OCI-LY1 (cell line): Measurements from ENCODE around the gene PARD6B.

Experiments used
- H2AFZ ChIP-seq: fragments of 200-600 bp; sonication (generic), shearing (Covaris generic); 2 replicates; pipeline ENCODE4 v1.6.0; 2014; ENCODE audit warnings: antibody characterized with exemption, mild to moderate bottlenecking, low read length
- H3F3A ChIP-seq: fragments of 200-600 bp; sonication (generic), shearing (Covaris generic); 2 replicates; pipeline ENCODE4 v1.6.0; 2014; ENCODE audit warnings: mild to moderate bottlenecking, antibody characterized with exemption, low read length, moderate library complexity; ENCODE audit not compliant: insufficient read depth
- H3K27ac ChIP-seq: fragments of 200-600 bp; sonication (generic); 2 replicates; pipeline ENCODE4 v1.5.1; 2014; ENCODE audit warnings: low read length, mixed run types, mild to moderate bottlenecking, low read depth; ENCODE audit not compliant: poor library complexity, severe bottlenecking
- H3K27me3 ChIP-seq: fragments of 200-600 bp; sonication (generic); 2 replicates; pipeline ENCODE4 v1.6.0; 2014; ENCODE audit warnings: antibody characterized with exemption, mild to moderate bottlenecking, low read length, moderate library complexity; ENCODE audit not compliant: insufficient read depth
- H3K36me3 ChIP-seq: fragments of 200-600 bp; sonication (generic); 2 replicates; pipeline ENCODE4 v1.6.1; 2014; ENCODE audit warnings: mild to moderate bottlenecking, antibody characterized with exemption, low read length, moderate library complexity, mixed read lengths; ENCODE audit not compliant: insufficient read depth
- H3K4me1 ChIP-seq: fragments of 200-600 bp; sonication (generic); 2 replicates; pipeline ENCODE4 v1.5.1; 2014; ENCODE audit warnings: mild to moderate bottlenecking, low read length, moderate library complexity; ENCODE audit not compliant: insufficient read depth, severe bottlenecking
- H3K4me2 ChIP-seq: fragments of 200-600 bp; sonication (generic), shearing (Covaris generic); 2 replicates; pipeline ENCODE4 v1.6.1; 2014; ENCODE audit warnings: low read length
- H3K4me3 ChIP-seq: fragments of 200-600 bp; sonication (generic); 2 replicates; pipeline ENCODE4 v1.5.1; 2014; ENCODE audit warnings: low read length, low read depth, mild to moderate bottlenecking, mixed read lengths; ENCODE audit not compliant: poor library complexity, severe bottlenecking
- H3K79me2 ChIP-seq: fragments of 200-600 bp; shearing (Covaris generic); 2 replicates; pipeline ENCODE4 v1.6.1; 2016; ENCODE audit warnings: mixed run types, low read length, mixed read lengths; ENCODE audit not compliant: insufficient read depth
- H3K9ac ChIP-seq: fragments of 200-600 bp; sonication (generic), shearing (Covaris generic); 2 replicates; pipeline ENCODE4 v1.6.1; 2014; ENCODE audit warnings: mild to moderate bottlenecking, low read length, mixed read lengths
- H3K9me2 ChIP-seq: fragments of 200-600 bp; sonication (generic), shearing (Covaris generic); 2 replicates; pipeline ENCODE4 v1.6.1; 2014; ENCODE audit warnings: low read depth, mild to moderate bottlenecking, low read length, mixed read lengths
- H3K9me3 ChIP-seq: fragments of 200-600 bp; shearing (Covaris generic); 2 replicates; pipeline ENCODE4 v1.6.1; 2014; ENCODE audit warnings: low read length, mixed read lengths
- H4K20me1 ChIP-seq: fragments of 200-600 bp; sonication (generic), shearing (Covaris generic); 2 replicates; pipeline ENCODE4 v1.6.0; 2016; ENCODE audit warnings: mild to moderate bottlenecking, low read length; ENCODE audit not compliant: insufficient read depth
- EZH2 ChIP-seq: fragments of 200-600 bp; sonication (generic), shearing (Covaris generic); IDR thresholded peaks from 2 replicates; pipeline ENCODE4 v1.8.0; 2017; ENCODE audit warnings: borderline replicate concordance, mixed run types, mild to moderate bottlenecking, antibody characterized with exemption, low read length, moderate library complexity, mixed read lengths
- TF ChIP-seq, protein P1 (sequence below): fragments of 200-600 bp; sonication (generic), shearing (Covaris generic); IDR thresholded peaks from 2 replicates; pipeline ENCODE4 v1.5.1; 2017; ENCODE audit warnings: mild to moderate bottlenecking, antibody characterized with exemption, low read length, moderate library complexity, mixed read lengths

The PARD6B gene

DNA sequence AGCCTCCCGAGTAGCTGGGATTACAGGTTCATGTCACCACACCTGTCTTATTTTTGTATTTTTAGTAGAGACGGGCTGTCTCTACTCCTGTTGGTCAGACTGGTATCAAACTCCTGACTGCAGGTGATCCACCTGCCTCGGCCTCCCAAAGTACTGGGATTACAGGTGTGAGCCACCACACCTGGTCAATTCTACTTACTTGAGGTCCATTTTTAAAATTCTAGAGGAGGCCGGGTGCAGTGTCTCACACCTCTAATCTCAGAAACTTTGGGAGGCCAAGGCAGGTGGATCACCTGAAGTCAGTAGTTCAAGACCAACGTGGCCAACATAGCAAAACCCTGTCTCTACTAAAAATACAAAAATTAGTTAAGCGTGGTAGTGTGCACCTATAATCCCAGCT lies 47.8 kb upstream of the PARD6B start:
- no peaks in the 10 kb centered on the region for H3K79me2 ChIP-seq
- H3K27ac ChIP-seq, result no peak overlapping the region
- no peaks in the 10 kb centered on the region for H3F3A ChIP-seq
- no peaks in the 10 kb centered on the region; the same call in 1 of the 2 replicates for H3K27me3 ChIP-seq
- no peaks in the 10 kb centered on the region for H3K9me2 ChIP-seq
- no peak overlapping the region for H3K4me3 ChIP-seq
- no peaks in the 10 kb centered on the region for H3K9me3 ChIP-seq
- H3K9ac ChIP-seq, result no peak overlapping the region
- no peaks in the 10 kb centered on the region for H4K20me1 ChIP-seq
- no peaks in the 10 kb centered on the region for H3K36me3 ChIP-seq
- TF ChIP-seq EZH2, result no peak
- TF ChIP-seq, protein P1, sequence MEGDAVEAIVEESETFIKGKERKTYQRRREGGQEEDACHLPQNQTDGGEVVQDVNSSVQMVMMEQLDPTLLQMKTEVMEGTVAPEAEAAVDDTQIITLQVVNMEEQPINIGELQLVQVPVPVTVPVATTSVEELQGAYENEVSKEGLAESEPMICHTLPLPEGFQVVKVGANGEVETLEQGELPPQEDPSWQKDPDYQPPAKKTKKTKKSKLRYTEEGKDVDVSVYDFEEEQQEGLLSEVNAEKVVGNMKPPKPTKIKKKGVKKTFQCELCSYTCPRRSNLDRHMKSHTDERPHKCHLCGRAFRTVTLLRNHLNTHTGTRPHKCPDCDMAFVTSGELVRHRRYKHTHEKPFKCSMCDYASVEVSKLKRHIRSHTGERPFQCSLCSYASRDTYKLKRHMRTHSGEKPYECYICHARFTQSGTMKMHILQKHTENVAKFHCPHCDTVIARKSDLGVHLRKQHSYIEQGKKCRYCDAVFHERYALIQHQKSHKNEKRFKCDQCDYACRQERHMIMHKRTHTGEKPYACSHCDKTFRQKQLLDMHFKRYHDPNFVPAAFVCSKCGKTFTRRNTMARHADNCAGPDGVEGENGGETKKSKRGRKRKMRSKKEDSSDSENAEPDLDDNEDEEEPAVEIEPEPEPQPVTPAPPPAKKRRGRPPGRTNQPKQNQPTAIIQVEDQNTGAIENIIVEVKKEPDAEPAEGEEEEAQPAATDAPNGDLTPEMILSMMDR, result no peak
- H3K4me2 ChIP-seq, result no peak overlapping the region
- no peak overlapping the region for H2AFZ ChIP-seq
- no peaks in the 10 kb centered on the region for H3K4me1 ChIP-seq

- H4K20me1 ChIP-seq, result no peaks in the 10 kb centered on the region
- no peaks in the 10 kb centered on the region for H3K9me3 ChIP-seq
- H3K4me1 ChIP-seq, result no peaks in the 10 kb centered on the region
- no peak overlapping the region for H3K4me2 ChIP-seq
- no peak overlapping the region for H3K27ac ChIP-seq
- H3K9me2 ChIP-seq, result no peaks in the 10 kb centered on the region
- no peaks in the 10 kb centered on the region; the same call in none of the 2 replicates for H3K27me3 ChIP-seq
- H3K9ac ChIP-seq, result no peak overlapping the region
- no peak overlapping the region for H2AFZ ChIP-seq
- no peaks in the 10 kb centered on the region for H3K79me2 ChIP-seq
- H3K4me3 ChIP-seq, result no peak overlapping the region
- no peaks in the 10 kb centered on the region for H3F3A ChIP-seq
- H3K36me3 ChIP-seq, result no peaks in the 10 kb centered on the region
- TF ChIP-seq EZH2, result no peak
- TF ChIP-seq, protein P1, result no peak
These were observed 44.6 kb upstream of the PARD6B start for GRCh38 chr20:50686821-50687220.

GRCh38 chr20:50688256-50688975 lies 43.0 kb upstream of the PARD6B start:
- Histone ChIP-seq H3K27ac (no peak overlapping the region), H3K9me2 (no peaks in the 10 kb centered on the region), H3K4me3 (no peak overlapping the region), H3K27me3 (no peaks in the 10 kb centered on the region; the same call in 1 of the 2 replicates), H3K9ac (no peak overlapping the region), H3K79me2 (no peaks in the 10 kb centered on the region), H3K36me3 (no peaks in the 10 kb centered on the region), H3K4me2 (no peak overlapping the region), H3K4me1 (no peaks in the 10 kb centered on the region), H3K9me3 (no peaks in the 10 kb centered on the region), H4K20me1 (no peaks in the 10 kb centered on the region), H2AFZ (no peak overlapping the region), H3F3A (no peaks in the 10 kb centered on the region)
- TF ChIP-seq, protein P1, result no peak
